ENCODE results near the gene LRP1B.

DNA sequence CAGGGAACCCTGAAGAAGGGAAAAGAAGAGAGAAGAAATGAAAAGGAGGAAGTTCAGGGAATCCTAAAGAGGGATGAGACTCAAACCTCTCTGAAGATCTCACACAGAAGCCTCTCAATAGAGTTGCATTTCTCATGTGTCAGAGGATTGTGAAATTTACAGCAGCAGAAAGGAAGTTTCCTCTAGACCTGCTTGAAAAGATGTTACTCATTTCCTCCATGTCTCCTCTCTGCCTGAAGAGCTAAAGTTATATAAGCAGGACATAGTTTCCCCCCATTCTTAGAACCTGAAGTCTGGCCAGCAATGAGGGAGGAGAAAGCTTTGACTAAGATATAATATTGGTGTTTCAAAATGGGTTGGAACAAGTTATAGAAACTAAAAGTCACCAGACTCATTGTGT lies 1155.6 kb downstream of the LRP1B start:
- no peak for TF ChIP-seq POLR2AphosphoS5 (IDR thresholded peaks at IDR 0.05; ENCODE audit: low read depth, low read length)
- no peak for TF ChIP-seq POLR2A (IDR thresholded peaks at IDR 0.05; ENCODE audit: low read depth, low read length)
